A549 (cell line): ENCODE data around the gene TSHZ2. TPM values are rescaled to one million over a fixed set of nuclear protein-coding genes. Genes with fewer than 3 reads are reported as not detected.

Experiments used
- ATAC-seq, 2 experiments: fragments of 200-7000 bp in 1 of 2; fragments of >200 bp in 1 of 2; cut with Nextera tagmentation in 1 of 2; cut with Tn5 transposase in 1 of 2; 3 replicates each; pipeline versions ENCODE4 v1.8.0 to v1.9.1; 2018 to 2020; ENCODE audit warnings: mild to moderate bottlenecking in 1 of 2, moderate library complexity in 1 of 2
- CTCF ChIA-PET: fragments of 300-600 bp; sonication (Branson Sonifier 250); formaldehyde crosslinking; extraction: SDS; loops from one replicate; lab custom pipeline; 2021; ENCODE audit warnings: antibody characterized with exemption, inconsistent platforms; lab: Yijun Ruan, JAX
- POLR2A ChIA-PET: fragments of 350-600 bp; formaldehyde crosslinking; extraction: SDS; loops from one replicate; lab custom pipeline; 2021; ENCODE audit warnings: antibody characterized with exemption, inconsistent platforms; lab: Yijun Ruan, JAX
- DNase-seq, 2 experiments: peaks; one replicate each; pipeline versions ENCODE4 v3.0.0 to v3.0.0-alpha.2; 2011 to 2016; ENCODE audit warnings: low read depth in 1 of 2, low spot score in 1 of 2
- FAIRE-seq: peaks from 2 replicates; lab custom pipeline; 2011; peaks lifted over from hg19 to GRCh38; lab: Jason Lieb, UNC
- H3K27ac ChIP-seq, 2 experiments: fragments of >200 bp; sonication (Bioruptor Twin); formaldehyde crosslinking; 3 replicates each; pipeline ENCODE4 v1.5.1; 2016 to 2017
- H3K4me1 ChIP-seq: fragments of >200 bp; sonication (Bioruptor Twin); formaldehyde crosslinking; 3 replicates; pipeline ENCODE4 v1.6.1; 2016
- H3K4me2 ChIP-seq: fragments of >200 bp; sonication (Bioruptor Twin); formaldehyde crosslinking; 3 replicates; pipeline ENCODE4 v1.6.1; 2016
- H3K4me3 ChIP-seq: fragments of >200 bp; sonication (Bioruptor Twin); formaldehyde crosslinking; 3 replicates; pipeline ENCODE4 v1.5.1; 2016
- H3K9me3 ChIP-seq: fragments of >200 bp; sonication (Bioruptor Twin); formaldehyde crosslinking; 3 replicates; pipeline ENCODE4 v1.6.1; 2016
- BHLHE40 ChIP-seq: IDR thresholded peaks from 2 replicates; pipeline ENCODE4 v1.6.1; 2012; ENCODE audit warnings: low read depth, low read length, inconsistent platforms
- CBX2 ChIP-seq: fragments of 200-600 bp; sonication (generic); IDR thresholded peaks from 2 replicates; pipeline ENCODE4 v1.6.1; 2016; ENCODE audit warnings: low read depth, mild to moderate bottlenecking, borderline replicate concordance
- CBX8 ChIP-seq: fragments of 200-600 bp; sonication (generic); IDR thresholded peaks from 2 replicates; pipeline ENCODE4 v1.6.1; 2016
- CHD4 ChIP-seq: fragments of 200-600 bp; sonication (generic); IDR thresholded peaks from 2 replicates; pipeline ENCODE4 v1.6.1; 2016; ENCODE audit warnings: antibody characterized with exemption, mild to moderate bottlenecking, borderline replicate concordance
- CTCF ChIP-seq: fragments of >200 bp; sonication (Bioruptor Twin); formaldehyde crosslinking; IDR thresholded peaks from 3 replicates; pipeline ENCODE4 v1.5.1; 2016
- EHF ChIP-seq: fragments of 250-450 bp; sonication (Bioruptor Pico); IDR thresholded peaks from 2 replicates; pipeline ENCODE4 v1.5.0; 2020; ENCODE audit warnings: mild to moderate bottlenecking
- EHMT2 ChIP-seq: fragments of 200-600 bp; sonication (generic); IDR thresholded peaks from 2 replicates; pipeline ENCODE4 v1.6.1; 2016; ENCODE audit warnings: antibody characterized with exemption, low read depth, mild to moderate bottlenecking, moderate library complexity
- ESRRA ChIP-seq: fragments of 150-350 bp; IDR thresholded peaks from 2 replicates; pipeline ENCODE4 v1.6.1; 2014; ENCODE audit warnings: mild to moderate bottlenecking, low read length, borderline replicate concordance
- FOSB ChIP-seq: fragments of 250-450 bp; sonication (Bioruptor Pico); IDR thresholded peaks from 2 replicates; pipeline ENCODE4 v1.5.0; 2020; ENCODE audit warnings: mild to moderate bottlenecking, moderate library complexity
- FOXS1 ChIP-seq: fragments of 250-450 bp; sonication (Bioruptor Pico); IDR thresholded peaks from 2 replicates; pipeline ENCODE4 v1.5.0; 2020; ENCODE audit warnings: mild to moderate bottlenecking, moderate library complexity
- GATA3 ChIP-seq: IDR thresholded peaks from 2 replicates; pipeline ENCODE4 v1.6.1; 2012; ENCODE audit warnings: borderline replicate concordance
- HOXA7 ChIP-seq: fragments of 250-450 bp; sonication (Bioruptor Pico); IDR thresholded peaks from 2 replicates; pipeline ENCODE4 v1.5.0; 2020; ENCODE audit warnings: mild to moderate bottlenecking, moderate library complexity
- HOXB5 ChIP-seq: fragments of 250-450 bp; sonication (Bioruptor Pico); IDR thresholded peaks from 2 replicates; pipeline ENCODE4 v1.5.0; 2020; ENCODE audit warnings: mild to moderate bottlenecking, moderate library complexity
- KDM1A ChIP-seq: fragments of 200-600 bp; sonication (generic); IDR thresholded peaks from 2 replicates; pipeline ENCODE4 v1.6.1; 2016; ENCODE audit warnings: low read depth, mild to moderate bottlenecking
- KDM5A ChIP-seq: fragments of 200-600 bp; sonication (generic); IDR thresholded peaks from 2 replicates; pipeline ENCODE4 v1.6.1; 2016; ENCODE audit warnings: antibody characterized with exemption, mild to moderate bottlenecking
- NFE2L2 ChIP-seq: fragments of 150-350 bp; conservative IDR thresholded peaks from 2 replicates; pipeline ENCODE4 v1.6.1; 2014; ENCODE audit warnings: low read length
- PHF8 ChIP-seq: fragments of 200-600 bp; sonication (generic); IDR thresholded peaks from 2 replicates; pipeline ENCODE4 v1.6.1; 2016; ENCODE audit warnings: low read depth, mild to moderate bottlenecking, antibody characterized with exemption, moderate library complexity, borderline replicate concordance
- RFX5 ChIP-seq: fragments of 450-650 bp; IDR thresholded peaks from 2 replicates; pipeline ENCODE4 v1.7.1; 2014; ENCODE audit warnings: antibody characterized with exemption, mild to moderate bottlenecking, moderate library complexity
- RNF2 ChIP-seq: fragments of 200-600 bp; sonication (generic); IDR thresholded peaks from 2 replicates; pipeline ENCODE4 v1.6.1; 2016; ENCODE audit warnings: low read depth, mild to moderate bottlenecking, antibody characterized with exemption, moderate library complexity, borderline replicate concordance
- TP53 ChIP-seq: fragments of 250-450 bp; sonication (Bioruptor Pico); IDR thresholded peaks from 2 replicates; pipeline ENCODE4 v1.5.0; 2021; ENCODE audit warnings: mild to moderate bottlenecking, moderate library complexity
- ZC3H11A ChIP-seq: fragments of 450-650 bp; IDR thresholded peaks from 2 replicates; pipeline ENCODE4 v1.6.1; 2014; ENCODE audit warnings: antibody characterized with exemption, mild to moderate bottlenecking
- ZFP36 ChIP-seq: fragments of 450-650 bp; IDR thresholded peaks from 2 replicates; pipeline ENCODE4 v1.6.1; 2014; ENCODE audit warnings: borderline replicate concordance; ENCODE audit not compliant: partially characterized antibody
- WGBS: methylation state at CpG from one replicate; pipeline ENCODE4 v1.1.6; 2017; ENCODE audit errors: missing lambda C conversion rate; 5-methylcytosine and 5-hydroxymethylcytosine counted together
- polyA plus RNA-seq, 4 experiments: library from polyadenylated mRNA; depleted of rRNA in 3 of 4; stranded (reverse); fragments of >200 nt; fragmentation: RNase III in 1 of 4; extraction: RNeasy Plus Mini Kit Qiagen cat#74134 plus additional on column Dnase treatment in 1 of 4; gene quantifications; 2 replicates in 3 of 4; 3 replicates in 1 of 4; pipeline ENCODE4 v1.2.3, GENCODE V29; 2011 to 2017
- TF ChIP-seq, protein P1 (sequence below): fragments of 200-600 bp; sonication (generic); IDR thresholded peaks from 2 replicates; pipeline ENCODE4 v1.6.1; 2016; ENCODE audit warnings: antibody characterized with exemption, mild to moderate bottlenecking, moderate library complexity
- TF ChIP-seq, protein P2 (sequence below): fragments of >200 bp; sonication (Bioruptor Twin); formaldehyde crosslinking; IDR thresholded peaks from 2 replicates; pipeline ENCODE4 v1.6.1; 2016
- TF ChIP-seq, protein P3 (sequence below): IDR thresholded peaks from 2 replicates; pipeline ENCODE4 v1.6.1; 2012; ENCODE audit warnings: low read depth, borderline replicate concordance
- TF ChIP-seq, protein P4 (sequence below): fragments of 250-450 bp; sonication (Bioruptor Pico); IDR thresholded peaks from 2 replicates; pipeline ENCODE4 v1.5.0; 2021; ENCODE audit warnings: mild to moderate bottlenecking, moderate library complexity, borderline replicate concordance
- TF ChIP-seq, protein P5 (sequence below): fragments of >200 bp; sonication (Bioruptor Twin); formaldehyde crosslinking; IDR thresholded peaks from 3 replicates; pipeline ENCODE4 v1.6.1; 2016

Gene TSHZ2
- polyA plus RNA-seq, 2 of the 4 experiments (the other 2 are of a cell fraction): not detected

DNA sequence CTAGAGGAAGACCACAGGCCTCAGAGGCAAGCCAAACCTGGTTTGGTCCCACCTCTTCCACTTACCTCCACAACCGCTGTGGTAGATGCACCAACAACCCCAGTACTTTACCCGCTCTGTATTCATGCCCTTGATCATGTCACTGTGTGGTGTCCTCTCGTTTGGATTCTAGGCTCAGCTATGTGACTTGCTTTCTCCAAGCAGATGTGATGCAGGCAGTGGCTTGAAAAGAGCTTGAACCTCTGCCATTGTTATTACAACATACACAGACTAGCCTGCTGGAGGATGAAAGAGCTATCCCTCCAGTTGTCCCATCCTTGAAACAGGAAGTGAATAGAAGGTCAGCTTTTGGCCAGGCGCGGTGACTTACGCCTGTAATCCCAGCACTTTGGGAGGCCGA is 473.8 kb downstream of the TSHZ2 start:
- Histone ChIP-seq H3K4me3 (no peak overlapping the region), H3K4me1 (no peaks in the 10 kb centered on the region), H3K9me3 (0 out of 3 replicates have a peak, but pooled peaks cover 4% of the 10 kb centered on the region), H3K4me2 (no peak overlapping the region), H3K27ac (no peak overlapping the region)
- TF ChIP-seq, protein P1, sequence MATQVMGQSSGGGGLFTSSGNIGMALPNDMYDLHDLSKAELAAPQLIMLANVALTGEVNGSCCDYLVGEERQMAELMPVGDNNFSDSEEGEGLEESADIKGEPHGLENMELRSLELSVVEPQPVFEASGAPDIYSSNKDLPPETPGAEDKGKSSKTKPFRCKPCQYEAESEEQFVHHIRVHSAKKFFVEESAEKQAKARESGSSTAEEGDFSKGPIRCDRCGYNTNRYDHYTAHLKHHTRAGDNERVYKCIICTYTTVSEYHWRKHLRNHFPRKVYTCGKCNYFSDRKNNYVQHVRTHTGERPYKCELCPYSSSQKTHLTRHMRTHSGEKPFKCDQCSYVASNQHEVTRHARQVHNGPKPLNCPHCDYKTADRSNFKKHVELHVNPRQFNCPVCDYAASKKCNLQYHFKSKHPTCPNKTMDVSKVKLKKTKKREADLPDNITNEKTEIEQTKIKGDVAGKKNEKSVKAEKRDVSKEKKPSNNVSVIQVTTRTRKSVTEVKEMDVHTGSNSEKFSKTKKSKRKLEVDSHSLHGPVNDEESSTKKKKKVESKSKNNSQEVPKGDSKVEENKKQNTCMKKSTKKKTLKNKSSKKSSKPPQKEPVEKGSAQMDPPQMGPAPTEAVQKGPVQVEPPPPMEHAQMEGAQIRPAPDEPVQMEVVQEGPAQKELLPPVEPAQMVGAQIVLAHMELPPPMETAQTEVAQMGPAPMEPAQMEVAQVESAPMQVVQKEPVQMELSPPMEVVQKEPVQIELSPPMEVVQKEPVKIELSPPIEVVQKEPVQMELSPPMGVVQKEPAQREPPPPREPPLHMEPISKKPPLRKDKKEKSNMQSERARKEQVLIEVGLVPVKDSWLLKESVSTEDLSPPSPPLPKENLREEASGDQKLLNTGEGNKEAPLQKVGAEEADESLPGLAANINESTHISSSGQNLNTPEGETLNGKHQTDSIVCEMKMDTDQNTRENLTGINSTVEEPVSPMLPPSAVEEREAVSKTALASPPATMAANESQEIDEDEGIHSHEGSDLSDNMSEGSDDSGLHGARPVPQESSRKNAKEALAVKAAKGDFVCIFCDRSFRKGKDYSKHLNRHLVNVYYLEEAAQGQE: no peak
- TF ChIP-seq FOXS1 (no peak), ZFP36 (no peak), CBX2 (no peak), BHLHE40 (no peak), NFE2L2 (no peak), CBX8 (no peak), HOXA7 (CRISPR knock-in tag) (no peak), HOXB5 (CRISPR knock-in tag) (no peak), KDM5A (no peak), RFX5 (no peak), RNF2 (no peak), CHD4 (no peak), CTCF (no peak)
- TF ChIP-seq, protein P2, sequence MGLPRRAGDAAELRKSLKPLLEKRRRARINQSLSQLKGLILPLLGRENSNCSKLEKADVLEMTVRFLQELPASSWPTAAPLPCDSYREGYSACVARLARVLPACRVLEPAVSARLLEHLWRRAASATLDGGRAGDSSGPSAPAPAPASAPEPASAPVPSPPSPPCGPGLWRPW: no peak
- TF ChIP-seq, protein P3, sequence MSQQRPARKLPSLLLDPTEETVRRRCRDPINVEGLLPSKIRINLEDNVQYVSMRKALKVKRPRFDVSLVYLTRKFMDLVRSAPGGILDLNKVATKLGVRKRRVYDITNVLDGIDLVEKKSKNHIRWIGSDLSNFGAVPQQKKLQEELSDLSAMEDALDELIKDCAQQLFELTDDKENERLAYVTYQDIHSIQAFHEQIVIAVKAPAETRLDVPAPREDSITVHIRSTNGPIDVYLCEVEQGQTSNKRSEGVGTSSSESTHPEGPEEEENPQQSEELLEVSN: no peak
- TF ChIP-seq, protein P4, sequence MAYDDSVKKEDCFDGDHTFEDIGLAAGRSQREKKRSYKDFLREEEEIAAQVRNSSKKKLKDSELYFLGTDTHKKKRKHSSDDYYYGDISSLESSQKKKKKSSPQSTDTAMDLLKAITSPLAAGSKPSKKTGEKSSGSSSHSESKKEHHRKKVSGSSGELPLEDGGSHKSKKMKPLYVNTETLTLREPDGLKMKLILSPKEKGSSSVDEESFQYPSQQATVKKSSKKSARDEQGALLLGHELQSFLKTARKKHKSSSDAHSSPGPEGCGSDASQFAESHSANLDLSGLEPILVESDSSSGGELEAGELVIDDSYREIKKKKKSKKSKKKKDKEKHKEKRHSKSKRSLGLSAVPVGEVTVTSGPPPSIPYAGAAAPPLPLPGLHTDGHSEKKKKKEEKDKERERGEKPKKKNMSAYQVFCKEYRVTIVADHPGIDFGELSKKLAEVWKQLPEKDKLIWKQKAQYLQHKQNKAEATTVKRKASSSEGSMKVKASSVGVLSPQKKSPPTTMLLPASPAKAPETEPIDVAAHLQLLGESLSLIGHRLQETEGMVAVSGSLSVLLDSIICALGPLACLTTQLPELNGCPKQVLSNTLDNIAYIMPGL: no peak
- 67% methylated on average over 7 of the region's 7 CpGs for WGBS
- ChIA-PET POLR2A (no interaction called here), CTCF (no interaction called here)
- no peak for ATAC-seq
- no peak for DNase-seq
- FAIRE-seq: no peak

- Histone ChIP-seq H3K4me2 (no peak overlapping the region), H3K4me3 (no peak overlapping the region), H3K27ac (no peak overlapping the region), H3K9me3 (0 out of 3 replicates have a peak, but pooled peaks cover 4% of the 10 kb centered on the region), H3K4me1 (no peaks in the 10 kb centered on the region)
- FAIRE-seq (no peak), DNase-seq (no peak), ATAC-seq (no peak)
- WGBS: 13% methylated on average over 3 of the region's 3 CpGs
- ChIA-PET CTCF (interaction anchor here (0.9 kb wide), 1 partner anchor 14 kb away, joined by 3 read pairs; no protein-coding TSS in a partner anchor), POLR2A (no interaction called here)
- TF ChIP-seq FOSB (CRISPR knock-in tag): no peak
- TF ChIP-seq ESRRA: no peak
- TF ChIP-seq EHF (CRISPR knock-in tag): no peak
- TF ChIP-seq CTCF: no peak
- TF ChIP-seq TP53 (CRISPR knock-in tag): no peak
- TF ChIP-seq PHF8: no peak
- TF ChIP-seq, protein P5, sequence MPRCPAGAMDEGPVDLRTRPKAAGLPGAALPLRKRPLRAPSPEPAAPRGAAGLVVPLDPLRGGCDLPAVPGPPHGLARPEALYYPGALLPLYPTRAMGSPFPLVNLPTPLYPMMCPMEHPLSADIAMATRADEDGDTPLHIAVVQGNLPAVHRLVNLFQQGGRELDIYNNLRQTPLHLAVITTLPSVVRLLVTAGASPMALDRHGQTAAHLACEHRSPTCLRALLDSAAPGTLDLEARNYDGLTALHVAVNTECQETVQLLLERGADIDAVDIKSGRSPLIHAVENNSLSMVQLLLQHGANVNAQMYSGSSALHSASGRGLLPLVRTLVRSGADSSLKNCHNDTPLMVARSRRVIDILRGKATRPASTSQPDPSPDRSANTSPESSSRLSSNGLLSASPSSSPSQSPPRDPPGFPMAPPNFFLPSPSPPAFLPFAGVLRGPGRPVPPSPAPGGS: no peak
- no peak for TF ChIP-seq KDM1A
- no peak for TF ChIP-seq EHMT2
- no peak for TF ChIP-seq GATA3
- no peak for TF ChIP-seq CBX8
- TF ChIP-seq ZC3H11A: no peak
- no peak for TF ChIP-seq HOXB5 (CRISPR knock-in tag)
These were observed 475.2 kb downstream of the TSHZ2 start for GRCh38 chr20:53447316-53447715.
